Suprapubic skin (tissue), 4 donors: ENCODE results near the gene DAP3. TPM values are rescaled to one million over a fixed set of nuclear protein-coding genes. Genes with fewer than 3 reads are reported as not detected.
"Not testable (repeated sequence)": the region's sequence is repeated elsewhere in the genome, so short reads cannot be mapped to it uniquely, and the experiment has no call there.

ENCODE experiments used
- DNase-seq, 2 donors: peaks; one replicate each; pipeline ENCODE4 v3.0.0-alpha.2; 2019; ENCODE audit warnings: low spot score in 2 of 2
- H3K27ac ChIP-seq: fragments of 200-600 bp; sonication (generic); one replicate; pipeline ENCODE4 v1.5.1; 2019
- H3K27me3 ChIP-seq: fragments of 200-600 bp; sonication (generic); one replicate; pipeline ENCODE4 v1.5.1; 2019
- H3K36me3 ChIP-seq: fragments of 200-600 bp; sonication (generic); one replicate; pipeline ENCODE4 v1.5.1; 2019
- H3K4me1 ChIP-seq: fragments of 200-600 bp; sonication (generic); one replicate; pipeline ENCODE4 v1.5.1; 2019
- H3K4me3 ChIP-seq: fragments of 200-600 bp; sonication (generic); one replicate; pipeline ENCODE4 v1.5.1; 2019; ENCODE audit warnings: mild to moderate bottlenecking
- H3K9me3 ChIP-seq: fragments of 200-600 bp; sonication (generic); one replicate; pipeline ENCODE4 v1.5.1; 2019
- EP300 ChIP-seq: sonication (generic); formaldehyde crosslinking; IDR thresholded peaks from one replicate; pipeline ENCODE4 v1.6.1; 2017; ENCODE audit warnings: antibody characterized with exemption
- POLR2A ChIP-seq, 2 donors: fragments of 450-650 bp; IDR thresholded peaks; one replicate each; pipeline ENCODE4 v1.6.1; 2017; ENCODE audit warnings: antibody characterized with exemption in 2 of 2, mild to moderate bottlenecking in 2 of 2, moderate library complexity in 2 of 2
- POLR2AphosphoS5 ChIP-seq, 3 donors: sonication (generic); formaldehyde crosslinking; IDR thresholded peaks; one replicate each; pipeline ENCODE4 v1.6.1; 2017; ENCODE audit warnings: antibody characterized with exemption in 3 of 3
- WGBS: methylation state at CpG from one replicate; pipeline ENCODE4 v1.1.5; 2018; 5-methylcytosine and 5-hydroxymethylcytosine counted together
- total RNA-seq, 4 donors: library from RNA; depleted of rRNA; stranded (reverse); fragments of >200 nt; gene quantifications; one replicate each; pipeline ENCODE4 v1.1.0, GENCODE V29; 2016
- TF ChIP-seq, protein P1 (sequence below), 2 donors: fragments of 200-600 bp in 1 of 2; fragments of 450-650 bp in 1 of 2; sonication (generic) in 1 of 2; IDR thresholded peaks; one replicate each; pipeline ENCODE4 v1.5.1; 2016 to 2019; ENCODE audit warnings: antibody characterized with exemption in 2 of 2, mild to moderate bottlenecking in 1 of 2, moderate library complexity in 1 of 2

The DAP3 gene
- 100 to 1,000 TPM; 151 to 249 (median 187) TPM for total RNA-seq

DNA sequence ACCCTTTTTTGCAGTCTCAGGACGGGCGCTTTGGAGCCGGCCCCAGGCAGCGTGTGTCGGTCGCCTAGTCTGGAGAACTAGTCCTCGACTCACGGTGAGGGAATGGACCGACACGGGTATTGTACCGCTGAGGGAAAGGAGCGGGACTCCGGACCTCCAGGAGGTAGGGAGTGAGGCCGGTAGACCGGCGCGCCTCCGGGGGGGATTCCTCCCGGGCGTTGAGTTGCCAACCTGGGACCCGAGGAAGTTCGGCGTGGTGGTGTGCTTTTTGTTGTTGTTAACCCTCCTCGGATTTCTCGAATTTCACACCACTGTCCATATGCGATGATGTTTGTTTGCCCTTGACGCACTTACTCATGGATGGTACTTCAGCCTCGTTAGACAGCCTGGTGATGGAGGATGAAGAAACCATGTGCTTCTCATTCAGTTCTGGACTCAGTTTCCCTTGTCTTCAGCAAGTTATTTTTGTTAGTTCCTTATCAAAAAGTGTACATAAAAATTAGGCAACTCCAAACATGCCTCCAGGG lies at the start of gene DAP3:
DAP3 (plus strand) TSS at position 11 of the 527 bp plus-strand sequence. CDS start 20,689 bp downstream, outside the sequence.
- not testable (repeated sequence) for H3K36me3 ChIP-seq, H3K27me3 ChIP-seq, H3K9me3 ChIP-seq
- Histone ChIP-seq H3K27ac (peak within 1 kb of the TSS; percentile 94), H3K4me1 (peaks cover 40% of the 10 kb centered on the region), H3K4me3 (peak within 1 kb of the TSS; percentile 95)
- under 1% methylated on average over 10 of the region's 28 CpGs for WGBS
- DNase-seq, result peak in 1 of 2 donors; percentile 92

DNA sequence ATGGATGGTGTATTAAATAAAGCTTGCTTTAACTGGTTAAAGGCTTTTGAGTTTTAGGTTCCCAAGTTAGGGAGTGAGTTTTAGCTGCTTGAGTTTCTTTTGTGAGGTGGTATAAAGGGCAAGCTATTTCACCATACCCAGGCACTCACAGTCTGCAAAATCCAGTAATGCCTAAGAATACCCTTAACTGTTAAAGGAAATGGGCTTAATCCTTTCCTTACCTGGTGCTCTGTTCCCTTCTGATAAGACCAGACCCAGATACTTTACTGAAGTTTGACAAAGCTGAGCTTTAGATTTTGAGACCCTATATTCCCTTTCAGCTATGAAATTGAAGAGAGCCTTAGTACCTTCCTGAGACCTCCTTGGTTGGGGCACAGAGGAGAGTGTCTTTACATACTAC lies 48.5 kb upstream of the DAP3 start:
- H3K27me3 ChIP-seq, result no peaks in the 10 kb centered on the region
- no peak for DNase-seq
- TF ChIP-seq POLR2A (IDR thresholded peaks at IDR 0.05) (no peak), POLR2AphosphoS5 (IDR thresholded peaks at IDR 0.05) (no peak), EP300 (no peak)
- TF ChIP-seq, protein P1, sequence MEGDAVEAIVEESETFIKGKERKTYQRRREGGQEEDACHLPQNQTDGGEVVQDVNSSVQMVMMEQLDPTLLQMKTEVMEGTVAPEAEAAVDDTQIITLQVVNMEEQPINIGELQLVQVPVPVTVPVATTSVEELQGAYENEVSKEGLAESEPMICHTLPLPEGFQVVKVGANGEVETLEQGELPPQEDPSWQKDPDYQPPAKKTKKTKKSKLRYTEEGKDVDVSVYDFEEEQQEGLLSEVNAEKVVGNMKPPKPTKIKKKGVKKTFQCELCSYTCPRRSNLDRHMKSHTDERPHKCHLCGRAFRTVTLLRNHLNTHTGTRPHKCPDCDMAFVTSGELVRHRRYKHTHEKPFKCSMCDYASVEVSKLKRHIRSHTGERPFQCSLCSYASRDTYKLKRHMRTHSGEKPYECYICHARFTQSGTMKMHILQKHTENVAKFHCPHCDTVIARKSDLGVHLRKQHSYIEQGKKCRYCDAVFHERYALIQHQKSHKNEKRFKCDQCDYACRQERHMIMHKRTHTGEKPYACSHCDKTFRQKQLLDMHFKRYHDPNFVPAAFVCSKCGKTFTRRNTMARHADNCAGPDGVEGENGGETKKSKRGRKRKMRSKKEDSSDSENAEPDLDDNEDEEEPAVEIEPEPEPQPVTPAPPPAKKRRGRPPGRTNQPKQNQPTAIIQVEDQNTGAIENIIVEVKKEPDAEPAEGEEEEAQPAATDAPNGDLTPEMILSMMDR (IDR thresholded peaks at IDR 0.05), result no peak
- H3K27ac ChIP-seq, result no peak overlapping the region
- no peak overlapping the region for H3K4me3 ChIP-seq
- H3K36me3 ChIP-seq, result no peaks in the 10 kb centered on the region
- peaks cover 3% of the 10 kb centered on the region for H3K4me1 ChIP-seq
- peaks cover 5% of the 10 kb centered on the region for H3K9me3 ChIP-seq

DNA sequence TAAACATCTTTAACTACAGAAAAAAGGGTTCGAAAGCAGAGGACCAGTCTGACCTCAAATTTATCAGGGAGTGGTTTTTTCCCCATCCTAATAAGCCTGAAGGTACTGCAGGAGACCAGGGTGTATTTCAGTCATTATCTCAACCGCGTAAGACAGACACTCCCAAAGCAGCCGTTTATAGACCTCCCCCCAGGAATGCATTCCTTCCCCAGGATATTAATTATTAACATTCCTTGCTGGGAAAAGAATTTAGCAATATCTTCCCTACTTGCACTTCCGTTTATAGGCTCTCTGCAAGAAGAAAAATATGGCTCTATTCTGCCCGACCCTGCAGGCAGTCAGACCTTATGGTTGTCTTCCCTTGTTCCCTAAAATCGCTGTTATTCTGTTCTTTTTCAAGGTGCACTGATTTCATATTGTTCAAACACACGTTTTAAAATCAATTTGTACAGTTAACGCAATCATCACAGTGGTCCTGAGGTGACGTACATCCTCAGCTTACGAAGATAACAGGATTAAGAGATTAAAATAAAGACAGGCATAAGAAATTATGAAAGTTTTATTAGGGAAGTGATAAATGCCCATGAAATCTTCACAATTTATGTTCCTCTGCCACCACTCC lies 46.2 kb upstream of the DAP3 start:
- not testable (repeated sequence) for H3K4me3 ChIP-seq, H3K9me3 ChIP-seq, H3K36me3 ChIP-seq, DNase-seq, H3K27me3 ChIP-seq, H3K27ac ChIP-seq
- 86% methylated on average over 11 of the region's 11 CpGs for WGBS
- peaks cover 14% of the 10 kb centered on the region for H3K4me1 ChIP-seq

DNA sequence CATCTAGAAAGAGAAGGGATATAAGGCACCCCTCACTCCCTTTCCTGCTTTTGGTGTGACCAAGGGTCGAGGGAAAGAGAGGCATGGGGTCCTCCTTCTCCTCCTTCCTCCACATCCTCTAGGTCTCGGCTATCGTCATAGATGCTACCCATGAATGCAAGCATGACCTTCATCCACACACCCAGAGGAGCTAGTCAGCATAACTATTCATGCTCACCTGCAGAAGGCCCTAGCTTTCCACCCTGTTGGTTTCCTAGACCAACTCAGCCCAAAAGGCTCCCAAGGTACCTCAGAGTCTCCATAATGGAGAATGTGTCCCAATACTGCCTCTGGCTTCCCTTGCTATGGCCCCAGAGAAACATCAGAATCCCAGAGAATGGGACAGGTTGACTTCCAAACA lies 45.7 kb upstream of the DAP3 start:
- WGBS, result 87% methylated on average over 3 of the region's 3 CpGs
- Histone ChIP-seq H3K4me3 (no peak overlapping the region), H3K27me3 (no peaks in the 10 kb centered on the region), H3K36me3 (no peaks in the 10 kb centered on the region), H3K4me1 (peaks cover 16% of the 10 kb centered on the region), H3K9me3 (peaks cover 5% of the 10 kb centered on the region), H3K27ac (no peak overlapping the region)
- no peak for DNase-seq
- TF ChIP-seq, protein P1 (IDR thresholded peaks at IDR 0.05), result no peak
- TF ChIP-seq POLR2AphosphoS5 (IDR thresholded peaks at IDR 0.05) (no peak), POLR2A (IDR thresholded peaks at IDR 0.05) (no peak), EP300 (no peak)

DNA sequence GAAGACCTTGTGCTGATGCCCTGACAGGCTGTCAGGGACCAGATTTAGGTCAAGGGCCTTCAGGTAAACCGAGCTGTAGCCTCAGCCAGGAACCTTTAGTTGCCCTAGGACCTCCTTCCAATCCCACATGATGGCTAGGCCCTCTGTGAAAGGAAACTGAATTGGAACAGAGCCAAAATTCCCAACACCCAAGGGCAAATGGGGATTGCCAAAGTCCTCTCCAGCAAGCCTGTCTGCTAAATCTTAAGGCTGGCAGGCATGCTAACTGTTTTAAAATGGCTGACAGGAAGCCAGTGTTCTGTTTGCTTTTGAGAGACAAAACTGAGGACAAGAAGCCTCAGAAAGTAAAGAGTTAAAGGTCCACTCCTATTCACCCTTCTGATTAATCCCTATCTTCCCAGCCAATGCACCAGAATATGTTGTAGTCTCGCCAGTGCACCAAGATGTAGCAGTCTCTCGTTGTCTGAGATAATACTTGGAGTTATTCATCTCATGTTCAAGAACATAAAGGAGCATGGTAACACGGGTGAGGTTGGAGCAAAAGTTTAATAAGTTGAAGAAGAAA lies 43.8 kb upstream of the DAP3 start:
- Histone ChIP-seq H3K4me3 (no peak overlapping the region), H3K27ac (peak overlapping the region; percentile 22), H3K9me3 (peaks cover 5% of the 10 kb centered on the region), H3K4me1 (peaks cover 25% of the 10 kb centered on the region), H3K27me3 (no peaks in the 10 kb centered on the region), H3K36me3 (no peaks in the 10 kb centered on the region)
- no peak for DNase-seq
- TF ChIP-seq POLR2AphosphoS5 (IDR thresholded peaks at IDR 0.05), result no peak
- TF ChIP-seq POLR2A (IDR thresholded peaks at IDR 0.05), result no peak
- TF ChIP-seq, protein P1 (IDR thresholded peaks at IDR 0.05), result no peak
- TF ChIP-seq EP300, result no peak
- 37% methylated on average over 4 of the region's 4 CpGs for WGBS

DNA sequence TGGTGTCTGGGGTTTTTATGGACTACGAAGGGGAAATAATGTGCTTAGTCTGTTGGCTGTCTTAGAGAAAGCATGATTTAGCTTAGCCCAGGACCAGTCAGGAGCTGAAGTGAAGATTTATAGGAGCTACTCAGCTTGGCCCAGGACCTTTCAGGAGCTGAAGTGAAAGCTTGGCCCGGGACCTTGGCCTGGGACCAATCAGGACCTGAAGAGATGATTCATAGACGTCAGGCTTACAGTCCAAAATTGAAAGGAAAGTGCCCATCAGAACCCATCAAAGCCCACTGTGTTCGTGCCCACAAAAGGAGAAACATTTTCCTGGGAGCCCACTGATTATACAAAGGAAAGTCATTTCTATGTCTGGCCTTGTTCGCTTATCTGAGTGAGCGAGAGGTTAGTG lies 43.2 kb upstream of the DAP3 start:
- Histone ChIP-seq H3K27ac (peak overlapping the region; percentile 22), H3K4me1 (peaks cover 27% of the 10 kb centered on the region), H3K4me3 (no peak overlapping the region), H3K36me3 (no peaks in the 10 kb centered on the region), H3K9me3 (peaks cover 5% of the 10 kb centered on the region), H3K27me3 (no peaks in the 10 kb centered on the region)
- no peak for TF ChIP-seq POLR2AphosphoS5 (IDR thresholded peaks at IDR 0.05)
- no peak for TF ChIP-seq POLR2A (IDR thresholded peaks at IDR 0.05)
- TF ChIP-seq EP300, result no peak
- TF ChIP-seq, protein P1 (IDR thresholded peaks at IDR 0.05), result no peak
- DNase-seq, result no peak
- WGBS, result 52% methylated on average over 6 of the region's 6 CpGs
